H9 (cell line): ENCODE results near the gene TSPEAR. TPM values are rescaled to one million over a fixed set of nuclear protein-coding genes. Genes with fewer than 3 reads are reported as not detected.

Experiments used
- DNase-seq: peaks from one replicate; pipeline ENCODE4 v3.0.0-alpha.2; 2017
- H2AFZ ChIP-seq: one replicate; pipeline ENCODE4 v1.6.1; 2013; ENCODE audit warnings: mild to moderate bottlenecking, low read length, control low read depth, moderate library complexity
- H2AK5ac ChIP-seq: 2 replicates; pipeline ENCODE4 v1.6.1; 2013; ENCODE audit warnings: low read length, control low read depth, mixed read lengths; ENCODE audit not compliant: insufficient read length
- H2BK120ac ChIP-seq: one replicate; pipeline ENCODE4 v1.6.1; 2013; ENCODE audit warnings: low read depth, mild to moderate bottlenecking, low read length, control low read depth, inconsistent platforms; ENCODE audit not compliant: poor library complexity, severe bottlenecking
- H2BK12ac ChIP-seq: 2 replicates; pipeline ENCODE4 v1.6.1; 2013; ENCODE audit warnings: low read length, control low read depth, mixed read lengths, low read depth; ENCODE audit not compliant: insufficient read length
- H2BK15ac ChIP-seq: 2 replicates; pipeline ENCODE4 v1.6.1; 2013; ENCODE audit warnings: low read depth, low read length, control low read depth
- H2BK20ac ChIP-seq: one replicate; pipeline ENCODE4 v1.6.1; 2013; ENCODE audit warnings: low read depth, mild to moderate bottlenecking, low read length, control low read depth, inconsistent platforms; ENCODE audit not compliant: poor library complexity, severe bottlenecking
- H2BK5ac ChIP-seq: 2 replicates; pipeline ENCODE4 v1.6.1; 2013; ENCODE audit warnings: low read length, control low read depth, mixed read lengths; ENCODE audit not compliant: insufficient read length
- H3K14ac ChIP-seq: 2 replicates; pipeline ENCODE4 v1.6.1; 2013; ENCODE audit warnings: low read length, control low read depth; ENCODE audit not compliant: insufficient read depth
- H3K18ac ChIP-seq: 2 replicates; pipeline ENCODE4 v1.6.1; 2013; ENCODE audit warnings: low read depth, mild to moderate bottlenecking, mixed read lengths, low read length, control low read depth; ENCODE audit not compliant: insufficient read length
- H3K23ac ChIP-seq: 2 replicates; pipeline ENCODE4 v1.6.1; 2013; ENCODE audit warnings: low read length, control low read depth, mixed read lengths, low read depth; ENCODE audit not compliant: insufficient read length
- H3K23me2 ChIP-seq: 2 replicates; pipeline ENCODE4 v1.6.1; 2013; ENCODE audit warnings: low read depth, mild to moderate bottlenecking, mixed read lengths, low read length, control low read depth; ENCODE audit not compliant: insufficient read length, poor library complexity, severe bottlenecking
- H3K27ac ChIP-seq: 2 replicates; pipeline ENCODE4 v1.5.1; 2013; ENCODE audit warnings: low read length, control low read depth, mixed read lengths, low read depth; ENCODE audit not compliant: insufficient read length
- H3K27me3 ChIP-seq: 2 replicates; pipeline ENCODE4 v1.6.1; 2013; ENCODE audit warnings: low read length, control low read depth, inconsistent platforms; ENCODE audit not compliant: insufficient read depth
- H3K4ac ChIP-seq: 2 replicates; pipeline ENCODE4 v1.6.1; 2013; ENCODE audit warnings: low read depth, mild to moderate bottlenecking, control low read depth, inconsistent platforms, low read length, moderate library complexity
- H3K4me1 ChIP-seq: 2 replicates; pipeline ENCODE4 v1.6.1; 2013; ENCODE audit warnings: low read length, control low read depth, inconsistent platforms; ENCODE audit not compliant: insufficient read depth
- H3K4me2 ChIP-seq: 2 replicates; pipeline ENCODE4 v1.6.1; 2013; ENCODE audit warnings: low read length, control low read depth, mixed read lengths; ENCODE audit not compliant: insufficient read length, insufficient read depth
- H3K56ac ChIP-seq: 2 replicates; pipeline ENCODE4 v1.6.1; 2013; ENCODE audit warnings: low read depth, mild to moderate bottlenecking, mixed read lengths, low read length, control low read depth; ENCODE audit not compliant: insufficient read length
- H3K79me1 ChIP-seq: 2 replicates; pipeline ENCODE4 v1.6.1; 2013; ENCODE audit warnings: low read depth, mild to moderate bottlenecking, moderate library complexity, low read length, control low read depth, inconsistent platforms; ENCODE audit not compliant: insufficient read depth, poor library complexity, severe bottlenecking
- H3K79me2 ChIP-seq: 2 replicates; pipeline ENCODE4 v1.6.1; 2013; ENCODE audit warnings: low read length, control low read depth, inconsistent platforms; ENCODE audit not compliant: insufficient read depth
- H3K9ac ChIP-seq: 2 replicates; pipeline ENCODE4 v1.6.1; 2013; ENCODE audit warnings: low read length, control low read depth, mixed read lengths; ENCODE audit not compliant: insufficient read length; ENCODE audit errors: extremely low read depth
- H3K9me3 ChIP-seq: one replicate; pipeline ENCODE4 v1.6.1; 2013; ENCODE audit warnings: low read depth, low read length, inconsistent platforms; ENCODE audit not compliant: control insufficient read depth
- H3T11ph ChIP-seq: one replicate; pipeline ENCODE4 v1.6.1; 2013; ENCODE audit warnings: mild to moderate bottlenecking, low read length, control low read depth, inconsistent platforms
- H4K20me1 ChIP-seq: one replicate; pipeline ENCODE4 v1.6.1; 2013; ENCODE audit not compliant: control insufficient read depth, insufficient read length, insufficient read depth
- H4K5ac ChIP-seq: 2 replicates; pipeline ENCODE4 v1.6.1; 2013; ENCODE audit warnings: low read depth, mild to moderate bottlenecking, mixed read lengths, low read length, control low read depth; ENCODE audit not compliant: insufficient read length
- H4K8ac ChIP-seq: replicated peaks from 2 replicates; pipeline ENCODE4 v1.6.1; 2013; ENCODE audit warnings: low read length, control low read depth, mixed read lengths, low read depth; ENCODE audit not compliant: insufficient read length
- H4K91ac ChIP-seq: 2 replicates; pipeline ENCODE4 v1.6.1; 2013; ENCODE audit warnings: low read depth, mild to moderate bottlenecking, moderate library complexity, mixed read lengths, low read length, control low read depth; ENCODE audit not compliant: insufficient read length
- H3K27ac Mint-ChIP-seq, 3 experiments: 2 replicates in 2 of 3; 3 replicates in 1 of 3; pipeline ENCODE4 v1.8.0; 2020 to 2021; ENCODE audit warnings: mixed read lengths in 3 of 3, mild to moderate bottlenecking in 1 of 3, moderate library complexity in 1 of 3
- H3K27me3 Mint-ChIP-seq: 2 replicates; pipeline ENCODE4 v1.8.0; 2021; ENCODE audit warnings: low read depth, mild to moderate bottlenecking, moderate library complexity, mixed read lengths
- H3K36me3 Mint-ChIP-seq, 3 experiments: 2 replicates in 2 of 3; 3 replicates in 1 of 3; pipeline ENCODE4 v1.8.0; 2020 to 2021; ENCODE audit warnings: low read depth in 3 of 3, mixed read lengths in 3 of 3; ENCODE audit not compliant: insufficient read depth in 1 of 3
- H3K4me1 Mint-ChIP-seq, 2 experiments: 2 replicates each; pipeline ENCODE4 v1.8.0; 2020; ENCODE audit warnings: mixed read lengths in 2 of 2
- H3K4me3 Mint-ChIP-seq, 2 experiments: 2 replicates in 1 of 2; 3 replicates in 1 of 2; pipeline ENCODE4 v1.8.0; 2020 to 2021; ENCODE audit warnings: mild to moderate bottlenecking in 2 of 2, mixed read lengths in 2 of 2, moderate library complexity in 1 of 2
- H3K9me3 Mint-ChIP-seq, 2 experiments: 2 replicates in 1 of 2; 3 replicates in 1 of 2; pipeline ENCODE4 v1.8.0; 2020; ENCODE audit warnings: mild to moderate bottlenecking in 2 of 2, mixed read lengths in 2 of 2, moderate library complexity in 1 of 2
- CTCF ChIP-seq: fragments of 200-600 bp; sonication (generic); conservative IDR thresholded peaks from 3 replicates; pipeline ENCODE4 v1.8.0; 2021; ENCODE audit warnings: antibody characterized with exemption, mild to moderate bottlenecking
- WGBS: extraction: QIAGEN DNeasy Blood & Tissue Kit; methylation state at CpG from one replicate; pipeline ENCODE4 v1.1.7; 2013; ENCODE audit warnings: missing lambda C conversion rate, low lambda C conversion rate, mixed read lengths; ENCODE audit not compliant: insufficient read length; ENCODE audit errors: extremely low coverage; 5-methylcytosine and 5-hydroxymethylcytosine counted together
- total RNA-seq: library from RNA; stranded (reverse); gene quantifications from 2 replicates; pipeline ENCODE4 v1.2.1, GENCODE V29; 2021

The TSPEAR gene
- total RNA-seq, 1 experiment from 2014 or later, result 1.3 TPM

DNA sequence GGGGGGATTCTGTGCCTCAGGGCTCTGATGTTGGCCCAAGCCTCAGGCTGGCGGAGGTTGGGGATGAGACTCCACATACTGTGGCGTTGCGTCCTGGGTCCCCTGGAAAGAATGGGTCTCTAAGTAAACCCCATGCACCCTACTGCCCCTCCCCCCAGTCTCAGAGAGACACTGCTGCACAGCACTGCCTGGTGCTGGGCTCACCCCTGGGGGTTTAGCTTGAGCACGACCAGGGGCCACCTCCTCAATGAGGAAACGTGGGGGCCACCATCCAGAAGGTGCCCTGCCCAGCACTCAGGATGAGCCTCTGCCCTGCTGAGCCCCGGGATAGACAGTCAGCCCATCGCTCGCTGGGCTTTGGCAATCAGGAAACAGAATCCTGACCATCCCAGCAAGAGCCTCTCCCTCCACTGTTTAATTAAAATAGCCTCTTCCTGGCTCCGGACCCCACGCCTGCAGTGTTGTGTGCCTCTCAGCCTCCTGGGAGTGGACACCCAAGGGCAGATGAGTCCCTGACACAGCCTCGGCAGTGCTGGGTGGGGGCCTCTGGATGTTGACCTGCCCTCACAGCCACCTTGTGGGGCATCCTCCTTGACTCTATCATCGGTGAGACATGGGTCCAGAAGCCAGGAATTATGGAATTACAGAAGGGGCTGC is 141.4 kb downstream of the TSPEAR start:
- Histone ChIP-seq H3K27ac (no peak overlapping the region), H2BK120ac (no peak overlapping the region), H4K8ac (no peak overlapping the region), H2AFZ (no peak overlapping the region), H3K14ac (no peak overlapping the region), H2AK5ac (no peak overlapping the region), H4K20me1 (no peaks in the 10 kb centered on the region), H3K56ac (no peak overlapping the region), H3K4me1 (no peaks in the 10 kb centered on the region), H3K23me2 (no peaks in the 10 kb centered on the region), H4K91ac (no peak overlapping the region), H4K5ac (no peak overlapping the region), H2BK12ac (no peak overlapping the region), H3K9ac (no peak overlapping the region), H3K79me2 (no peaks in the 10 kb centered on the region), H3K9me3 (no peaks in the 10 kb centered on the region), H3K23ac (no peak overlapping the region), H3K4ac (no peak overlapping the region), H2BK15ac (no peak overlapping the region), H3K27me3 (no peaks in the 10 kb centered on the region), H3K18ac (no peak overlapping the region), H3K4me2 (no peak overlapping the region), H3T11ph (no peak overlapping the region), H2BK20ac (no peak overlapping the region), H2BK5ac (no peak overlapping the region), H3K79me1 (no peaks in the 10 kb centered on the region)
- H3K27me3 Mint-ChIP-seq, result peaks cover 20% of the 10 kb centered on the region
- peak overlapping the region in 1 of 3 experiments; percentile 28; a peak in 2 of 7 replicates for H3K27ac Mint-ChIP-seq
- no peak for TF ChIP-seq CTCF
- no CpG with 5 or more reads among the region's 12 CpGs for whole genome bisulfite sequencing
- H3K9me3 Mint-ChIP-seq, result peaks cover 19 to 20% of the 10 kb centered on the region in 2 experiments
- peaks cover 3 to 22% (median 3%) of the 10 kb centered on the region in 3 experiments; a peak in 5 of 7 replicates for H3K36me3 Mint-ChIP-seq
- DNase-seq, result no peak
- peaks cover 4 to 8% of the 10 kb centered on the region in 2 experiments for H3K4me1 Mint-ChIP-seq
- no peak overlapping the region for H3K4me3 Mint-ChIP-seq
